Thyroid gland (tissue), 4 donors: ENCODE measurements around the gene PTCRA. TPM values are rescaled to one million over a fixed set of nuclear protein-coding genes. Genes with fewer than 3 reads are reported as not detected.

Source experiments
- DNase-seq, 2 donors: peaks; one replicate each; pipeline ENCODE4 v3.0.0-alpha.2; 2019
- H3K27ac ChIP-seq, 3 donors: fragments of 200-600 bp; sonication (generic); 1 replicate in 2 of 3; 2 replicates in 1 of 3; pipeline ENCODE4 v1.5.1; 2016 to 2019; ENCODE audit warnings: mild to moderate bottlenecking in 1 of 3, moderate library complexity in 1 of 3
- H3K27me3 ChIP-seq: fragments of 200-600 bp; sonication (generic); one replicate; pipeline ENCODE4 v1.5.1; 2019
- H3K36me3 ChIP-seq, 2 donors: fragments of 200-600 bp; sonication (generic); one replicate each; pipeline ENCODE4 v1.5.1; 2016 to 2019
- H3K4me1 ChIP-seq, 2 donors: fragments of 200-600 bp; sonication (generic); one replicate each; pipeline ENCODE4 v1.5.1; 2017 to 2019
- H3K4me3 ChIP-seq, 3 donors: fragments of 200-600 bp; sonication (generic); replicated peaks in 1 of 3; 1 replicate in 2 of 3; 2 replicates in 1 of 3; pipeline ENCODE4 v1.5.1; 2016; ENCODE audit warnings: mild to moderate bottlenecking in 1 of 3
- H3K9me3 ChIP-seq: fragments of 200-600 bp; sonication (generic); one replicate; pipeline ENCODE4 v1.5.1; 2017
- CTCF ChIP-seq, 6 experiments: fragments of 200-600 bp in 3 of 6; fragments of 450-650 bp in 3 of 6; sonication (generic) in 3 of 6; IDR thresholded peaks; one replicate each; pipeline ENCODE4 v1.5.1; 2016 to 2019; ENCODE audit warnings: antibody characterized with exemption in 6 of 6, mild to moderate bottlenecking in 2 of 6, inconsistent platforms in 1 of 6, moderate library complexity in 1 of 6
- POLR2A ChIP-seq, 2 donors: fragments of 450-650 bp; IDR thresholded peaks; one replicate each; pipeline ENCODE4 v1.6.1; 2017; ENCODE audit warnings: antibody characterized with exemption in 2 of 2, mild to moderate bottlenecking in 2 of 2, moderate library complexity in 1 of 2
- WGBS, 2 donors: methylation state at CpG; one replicate each; pipeline ENCODE4 v1.1.5; 2017; 5-methylcytosine and 5-hydroxymethylcytosine counted together
- intact Hi-C: fragments of 100-400 bp; cut with DNase I; formaldehyde crosslinking; loops from one replicate; pipeline ENCODE4 v1.15.1; 2023
- total RNA-seq, 4 donors: library from RNA; depleted of rRNA; stranded (reverse); fragments of >200 nt; gene quantifications; one replicate each; pipeline ENCODE4 v1.2.3, GENCODE V29; 2016

Gene PTCRA
- total RNA-seq, 4 donors from 2014 or later, result not detected

DNA sequence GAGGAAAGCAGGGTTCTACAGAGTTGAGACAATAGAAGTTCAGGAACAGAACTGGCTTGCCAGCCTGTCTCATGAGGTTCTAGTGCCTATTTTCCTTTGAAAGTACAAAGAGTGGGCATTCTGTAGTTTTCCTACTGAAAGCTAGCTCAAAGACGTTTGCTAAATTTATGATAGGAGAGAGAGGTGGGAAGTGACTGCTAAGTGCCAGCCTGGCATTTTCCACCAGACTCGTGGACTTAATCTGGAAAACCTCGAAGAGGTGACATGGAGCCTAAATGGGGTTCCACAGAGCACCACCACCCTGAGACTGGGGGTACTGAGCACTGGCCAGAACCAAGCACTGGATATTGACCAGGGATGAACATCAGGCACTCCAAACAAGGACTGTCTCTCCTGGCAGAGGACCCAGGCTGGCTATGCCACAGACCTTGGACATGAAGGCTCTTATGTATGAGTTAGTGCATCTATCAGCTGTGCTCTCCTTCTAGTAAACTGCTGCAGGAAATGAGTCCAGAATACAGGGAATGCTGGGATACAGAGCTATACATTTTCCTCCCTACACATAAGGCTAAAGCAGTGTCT lies 56.0 kb downstream of the PTCRA start:
- TF ChIP-seq POLR2A (IDR thresholded peaks at IDR 0.05) (no peak), CTCF (IDR thresholded peaks at IDR 0.05) (no peak)
- WGBS, 2 donors, result 91 to 93% methylated on average over 3 of the region's 3 CpGs

DNA sequence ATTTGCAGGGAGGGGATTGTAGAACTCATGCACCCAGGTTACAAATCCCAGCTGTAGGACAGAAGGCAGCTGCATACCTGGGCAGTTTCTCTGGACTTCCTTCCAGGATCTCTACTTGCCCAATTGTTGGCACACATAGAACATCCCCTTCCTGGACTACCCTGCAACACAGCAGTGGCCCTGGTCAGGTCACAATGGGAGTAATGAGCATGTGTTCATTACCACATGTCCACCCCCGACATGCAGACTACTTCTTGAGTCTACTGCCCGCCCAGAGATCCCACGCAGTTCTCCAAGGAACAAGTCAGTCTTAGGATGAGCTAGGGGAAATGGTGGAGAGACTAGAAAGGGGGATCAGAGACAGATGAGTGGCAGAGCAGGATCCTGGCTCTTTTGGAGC lies 58.1 kb downstream of the PTCRA start:
- H3K27me3 ChIP-seq, result no peaks in the 10 kb centered on the region

More for the DNA sequence above, 56.0 kb downstream of the PTCRA start:
- Histone ChIP-seq H3K27me3 (no peaks in the 10 kb centered on the region), H3K4me1 (no peaks in the 10 kb centered on the region), H3K36me3 (peaks cover 6 to 8% of the 10 kb centered on the region in 2 donors), H3K4me3 (no peak overlapping the region), H3K9me3 (no peaks in the 10 kb centered on the region), H3K27ac (no peak overlapping the region)
- no peak for DNase-seq
- intact Hi-C loops, result no loop called here

GRCh38 chr6:42974919-42975505 lies 59.2 kb downstream of the PTCRA start:
- 89 to 96% methylated on average over 5 of the region's 5 CpGs for WGBS, 2 donors
- Histone ChIP-seq H3K4me3 (no peak overlapping the region), H3K36me3 (no peaks in the 10 kb centered on the region), H3K27me3 (no peaks in the 10 kb centered on the region), H3K9me3 (no peaks in the 10 kb centered on the region), H3K4me1 (peaks cover 12 to 18% of the 10 kb centered on the region in 2 donors), H3K27ac (no peak overlapping the region)
- intact Hi-C loops, result loop anchor here (5.0 kb wide), 1 partner anchor 42 kb away; no protein-coding TSS in a partner anchor
- DNase-seq, result no peak
- TF ChIP-seq CTCF (IDR thresholded peaks at IDR 0.05), result no peak
- no peak for TF ChIP-seq POLR2A (IDR thresholded peaks at IDR 0.05)

More for the DNA sequence above, 58.1 kb downstream of the PTCRA start:
- H3K36me3 ChIP-seq, result peaks cover 0 to 5% of the 10 kb centered on the region in 2 donors
- WGBS, 2 donors, result 95 to 100% methylated on average over 3 of the region's 3 CpGs
- H3K9me3 ChIP-seq, result no peaks in the 10 kb centered on the region
- intact Hi-C loops, result no loop called here
- no peak overlapping the region for H3K27ac ChIP-seq
- no peak overlapping the region for H3K4me3 ChIP-seq
- DNase-seq, result no peak
- TF ChIP-seq CTCF (IDR thresholded peaks at IDR 0.05), result no peak
- H3K4me1 ChIP-seq, result peaks cover 6 to 11% of the 10 kb centered on the region in 2 donors

Other genes with a start within 250 kb of the PTCRA start
- gene PRPH2, start 193.5 kb upstream of the PTCRA start, total RNA-seq, result 10 to 100 TPM in 1 of 4 donors, 1 to 10 TPM in 2, under 1 TPM in 1; 0.59 to 11.4 (median 3.6) TPM
- gene TBCC, start 169.9 kb upstream of the PTCRA start, total RNA-seq, result 10 to 100 TPM; 37.2 to 48.9 (median 48.4) TPM
- gene BICRAL, start 134.0 kb upstream of the PTCRA start, total RNA-seq, result 10 to 100 TPM; 19.9 to 24.5 (median 23.6) TPM
- gene RPL7L1, start 36.4 kb upstream of the PTCRA start, total RNA-seq, result 100 to 1,000 TPM in 3 of 4 donors, 10 to 100 TPM in 1; 99.1 to 121 (median 103) TPM
- gene CNPY3, start 13.4 kb downstream of the PTCRA start, total RNA-seq, result 10 to 100 TPM; 33.2 to 60.0 (median 45.0) TPM
- 1 to 10 TPM in 3 of 4 donors, under 1 TPM in 1; 0.98 to 7.5 (median 2.5) TPM for gene GNMT, start 44.7 kb downstream of the PTCRA start, total RNA-seq
- gene PEX6, start 63.1 kb downstream of the PTCRA start, total RNA-seq, result 10 to 100 TPM; 23.7 to 39.9 (median 28.4) TPM
- 10 to 100 TPM; 22.8 to 47.0 (median 28.2) TPM for gene PPP2R5D, start 68.5 kb downstream of the PTCRA start, total RNA-seq
- gene MEA1, start 97.9 kb downstream of the PTCRA start, total RNA-seq, result 10 to 100 TPM; 45.9 to 78.1 (median 61.7) TPM
- 100 to 1,000 TPM in 1 of 4 donors, 10 to 100 TPM in 3; 93.1 to 107 (median 97.7) TPM for gene KLHDC3, start 98.2 kb downstream of the PTCRA start, total RNA-seq
- 10 to 100 TPM; 41.5 to 68.5 (median 56.7) TPM for gene RRP36, start 105.6 kb downstream of the PTCRA start, total RNA-seq
- 10 to 100 TPM; 20.7 to 39.6 (median 28.6) TPM for gene CUL7, start 137.8 kb downstream of the PTCRA start, total RNA-seq
- 10 to 100 TPM; 12.9 to 31.9 (median 17.7) TPM for gene MRPL2, start 143.4 kb downstream of the PTCRA start, total RNA-seq
- gene KLC4, start 143.6 kb downstream of the PTCRA start, total RNA-seq, result 10 to 100 TPM; 23.4 to 41.0 (median 30.4) TPM
- 10 to 100 TPM; 43.8 to 58.9 (median 55.0) TPM for gene PTK7, start 160.3 kb downstream of the PTCRA start, total RNA-seq